Measurements from ENCODE around the gene LRRFIP1.

- TF ChIP-seq POLR2A (IDR thresholded peaks at IDR 0.05; ENCODE audit: low read length) (no peak), GATA1 (IDR thresholded peaks at IDR 0.05; ENCODE audit: low read depth, low read length) (no peak)
Measured at GRCh38 chr2:237698358-237698694, 70.9 kb downstream of the LRRFIP1 start.
